T-helper 9 cell (primary cell): Measurements from ENCODE around the gene OR8J1.
"Not testable (repeated sequence)": the region's sequence is repeated elsewhere in the genome, so short reads cannot be mapped to it uniquely, and the experiment has no call there.

Experiments used
- DNase-seq: peaks from one replicate; pipeline ENCODE4 v3.0.0-alpha.2; 2020
- total RNA-seq, 2 donors: gene quantifications; one replicate each; lab custom pipeline; 2026; lab: John Stamatoyannopoulos, UW

The OR8J1 gene
- 0 reads per million in 2 donors for total RNA-seq

- no peak for DNase-seq
Observed at GRCh38 chr11:56353991-56354390, at the start of gene OR8J1. Gene OR8J1 (plus strand): TSS chr11:56354291. CDS start chr11:56360247, 5,956 bp downstream.

DNA sequence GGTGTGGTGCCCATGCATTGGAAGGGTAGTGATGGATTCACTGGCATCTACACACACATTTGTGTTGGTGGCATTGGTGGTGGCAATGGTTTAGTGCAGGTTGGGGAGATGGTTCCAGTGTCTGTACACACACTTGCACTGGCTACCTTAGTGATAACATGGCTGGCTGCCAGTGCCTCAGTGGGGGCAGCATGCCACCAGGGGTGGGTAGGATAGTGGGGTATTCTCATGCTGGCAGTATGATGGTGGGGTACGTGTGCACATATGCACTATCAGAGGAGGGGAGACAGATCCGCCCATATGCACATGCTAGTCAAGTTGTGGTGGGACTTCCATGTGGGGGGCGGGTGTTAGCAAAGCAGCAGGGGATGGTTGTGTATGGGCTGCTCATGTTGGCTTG, 46.3 kb upstream of the OR8J1 start:
- no peak for DNase-seq

GRCh38 chr11:56314844-56315243, 39.2 kb upstream of the OR8J1 start, which contains the start of gene OR8K3:
Gene OR8K3 (plus strand): TSS chr11:56315144. CDS start chr11:56318307, 3,163 bp downstream.
- no peak for DNase-seq

DNA sequence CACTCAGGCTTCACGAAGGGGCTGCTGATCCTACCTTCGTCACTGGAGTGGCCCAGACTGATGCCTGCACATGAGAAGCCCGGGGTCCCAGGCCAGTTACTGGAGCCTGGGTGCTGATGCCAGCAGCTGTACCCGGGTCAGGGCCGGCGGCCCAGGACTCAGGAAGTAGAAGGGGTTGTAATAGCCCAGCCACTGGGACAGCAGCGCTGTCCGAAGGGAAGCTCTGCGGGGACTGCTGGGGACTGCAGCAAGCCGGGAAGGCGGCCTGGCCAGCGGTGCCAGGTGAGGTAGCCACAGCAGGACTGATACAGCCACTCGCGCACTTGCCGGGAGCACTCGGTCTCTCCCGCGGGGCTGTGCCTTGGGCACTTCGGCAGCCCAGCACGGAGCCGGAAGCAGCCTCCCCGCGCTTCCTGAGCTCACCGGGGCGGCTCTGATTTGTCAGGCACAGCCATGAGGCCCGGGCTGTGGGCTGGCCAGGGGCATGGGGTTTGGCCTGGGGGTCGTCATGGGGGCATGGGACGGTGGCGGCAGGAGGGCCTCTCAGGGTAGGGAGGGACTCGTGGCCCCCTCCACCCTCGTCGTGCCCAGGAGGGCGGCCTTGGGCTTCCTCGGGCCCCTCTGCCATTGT, 22.1 kb upstream of the OR8J1 start:
- no peak for DNase-seq

GRCh38 chr11:56333156-56333555, 20.9 kb upstream of the OR8J1 start:
- no peak for DNase-seq

- DNase-seq = no peak
Observed at GRCh38 chr11:56340289-56340688, 13.8 kb upstream of the OR8J1 start.

GRCh38 chr11:56345739-56346138, 8.4 kb upstream of the OR8J1 start, which contains the start of gene OR8K1:
Gene OR8K1 (plus strand): TSS chr11:56346039. CDS start chr11:56346039, 0 bp downstream.
- DNase-seq = no peak

- no peak for DNase-seq
Observed at GRCh38 chr11:56375324-56375723, 21.2 kb downstream of the OR8J1 start, which contains the start of gene OR8U1. Gene OR8U1 (plus strand): TSS chr11:56375624. CDS start chr11:56375624, 0 bp downstream.

DNA sequence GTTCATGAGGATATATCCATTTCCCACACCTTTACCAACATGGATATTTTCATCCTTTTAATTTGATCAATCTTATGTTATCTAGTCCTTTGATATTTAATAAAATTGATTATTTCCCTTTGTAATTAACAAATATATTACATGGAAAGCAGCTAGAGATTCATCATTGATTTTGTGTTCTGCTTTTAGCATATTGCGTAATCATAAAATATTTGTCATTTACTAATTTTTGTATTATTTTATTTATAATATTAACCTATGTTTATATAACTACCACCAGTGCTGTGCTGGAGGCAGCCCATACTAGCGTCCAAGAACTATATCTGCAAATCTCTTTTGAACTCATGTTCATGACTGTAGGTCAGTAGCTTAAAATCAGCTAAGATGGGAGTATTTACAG, 26.0 kb downstream of the OR8J1 start:
- no peak for DNase-seq

DNA sequence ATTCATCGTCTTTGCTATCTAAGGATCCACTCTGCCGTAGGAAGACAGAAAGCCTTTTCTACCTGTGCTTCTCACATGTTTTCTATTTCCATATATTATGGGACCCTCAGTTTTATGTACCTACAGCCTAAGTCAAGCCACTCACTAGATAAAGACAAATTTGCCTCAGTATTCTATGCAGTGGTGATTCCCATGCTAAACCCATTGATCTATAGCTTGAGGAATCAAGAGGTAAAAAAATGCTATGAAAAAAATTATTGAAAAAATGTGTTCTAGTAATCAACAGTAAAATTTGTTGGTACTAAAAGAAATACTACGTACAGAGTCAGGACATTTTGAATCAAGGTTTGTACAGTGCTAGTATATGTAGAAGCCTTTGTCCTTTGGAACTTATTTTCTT, 40.3 kb downstream of the OR8J1 start:
- no peak for DNase-seq

GRCh38 chr11:56396047-56396446, 42.0 kb downstream of the OR8J1 start:
- no peak for DNase-seq

DNA sequence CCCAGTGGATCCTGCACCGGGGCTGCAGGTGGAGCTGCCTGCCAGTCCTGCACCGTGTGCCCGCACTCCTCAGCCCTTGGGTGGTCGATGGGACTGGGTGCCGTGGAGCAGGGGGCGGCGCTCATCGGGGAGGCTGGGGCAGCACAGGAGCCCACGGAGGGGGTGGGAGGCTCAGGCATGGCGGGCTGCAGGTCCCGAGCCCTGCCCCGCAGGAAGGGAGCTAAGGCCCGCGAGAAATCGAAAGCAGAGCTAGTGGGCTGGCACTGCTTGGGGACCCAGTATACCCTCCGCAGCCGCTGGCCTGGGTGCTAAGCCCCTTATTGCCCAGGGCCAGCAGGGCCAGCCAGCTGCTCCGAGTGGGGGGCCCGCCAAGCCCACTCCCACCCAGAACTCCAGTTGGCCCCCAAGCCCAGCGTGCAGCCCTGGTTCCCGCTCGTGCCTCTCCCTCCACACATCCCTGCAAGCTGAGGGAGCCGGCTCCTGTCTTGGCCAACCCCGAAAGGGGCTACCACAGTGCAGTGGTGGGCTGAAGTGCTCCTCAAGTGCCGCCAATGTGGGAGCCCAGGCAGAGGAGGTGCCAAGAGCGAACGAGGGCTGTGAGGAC, 47.9 kb downstream of the OR8J1 start:
- DNase-seq = not testable (repeated sequence)

DNA sequence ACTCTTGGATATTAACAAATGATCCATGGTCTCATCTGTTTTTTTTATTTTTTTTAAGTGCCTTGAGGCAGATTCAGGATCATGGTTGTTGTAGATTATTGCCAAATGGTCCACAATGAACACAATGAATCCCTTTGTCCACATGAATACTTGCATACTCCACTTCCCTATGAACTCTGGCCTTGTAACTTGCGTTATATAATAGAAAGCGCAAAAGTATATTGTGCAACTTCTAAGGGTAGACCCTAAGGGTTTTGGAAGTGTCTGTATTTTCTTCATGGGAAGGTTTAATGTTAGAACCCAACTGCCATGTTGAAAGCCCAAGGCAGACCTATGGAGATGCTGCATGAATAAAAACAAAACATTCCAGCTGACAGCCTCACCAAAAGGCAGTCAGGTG, 50.3 kb downstream of the OR8J1 start:
- DNase-seq = no peak

DNA sequence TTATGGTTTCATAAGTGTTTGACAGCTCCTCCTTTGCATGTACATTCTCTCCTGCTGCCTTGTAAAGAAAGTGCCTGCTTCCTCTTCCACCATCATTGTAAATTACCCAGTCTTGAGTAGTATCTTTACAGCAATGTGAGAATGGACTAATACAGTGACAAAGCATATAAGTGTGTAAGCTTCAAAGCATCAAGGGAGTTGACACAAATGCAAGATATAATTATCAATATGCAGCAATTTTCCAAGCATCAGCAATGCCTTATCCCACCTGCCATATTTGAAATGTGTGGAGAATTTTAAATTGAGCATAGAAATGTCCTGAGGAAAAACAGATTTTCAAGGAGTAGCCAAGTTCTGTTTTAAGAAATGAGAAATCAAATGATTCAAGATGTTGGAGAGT, 56.7 kb downstream of the OR8J1 start:
- no peak for DNase-seq
